Esophagus muscularis mucosa (tissue), 4 donors: ENCODE results near the gene FOXN3. TPM values are rescaled to one million over a fixed set of nuclear protein-coding genes. Genes with fewer than 3 reads are reported as not detected.

ENCODE experiments used
- DNase-seq: peaks from one replicate; pipeline ENCODE4 v3.0.0-alpha.2; 2017; ENCODE audit errors: extremely low spot score
- H3K27ac ChIP-seq, 4 donors: fragments of 200-600 bp; sonication (generic); replicated peaks in 1 of 4; 1 replicate in 3 of 4; 2 replicates in 1 of 4; pipeline ENCODE4 v1.5.1; 2016 to 2019; ENCODE audit warnings: mild to moderate bottlenecking in 1 of 4
- H3K27me3 ChIP-seq, 4 donors: fragments of 200-600 bp; sonication (generic); one replicate each; pipeline versions ENCODE4 v1.5.1 to v1.6.0; 2016 to 2019
- H3K36me3 ChIP-seq, 4 donors: fragments of 200-600 bp; sonication (generic); one replicate each; pipeline ENCODE4 v1.5.1; 2016 to 2019
- H3K4me1 ChIP-seq, 4 donors: fragments of 200-600 bp; sonication (generic); one replicate each; pipeline ENCODE4 v1.5.1; 2016 to 2019
- H3K4me3 ChIP-seq, 4 donors: fragments of 200-600 bp; sonication (generic); 1 replicate in 2 of 4; 2 replicates in 2 of 4; pipeline ENCODE4 v1.5.1; 2016 to 2019; ENCODE audit warnings: mild to moderate bottlenecking in 4 of 4, moderate library complexity in 1 of 4
- H3K9me3 ChIP-seq, 4 donors: fragments of 200-600 bp; sonication (generic); 1 replicate in 3 of 4; 2 replicates in 1 of 4; pipeline ENCODE4 v1.5.1; 2016 to 2019
- EP300 ChIP-seq: sonication (generic); formaldehyde crosslinking; IDR thresholded peaks from one replicate; pipeline ENCODE4 v1.6.1; 2017; ENCODE audit warnings: antibody characterized with exemption
- POLR2A ChIP-seq: fragments of 450-650 bp; IDR thresholded peaks from one replicate; pipeline ENCODE4 v1.6.1; 2017; ENCODE audit warnings: antibody characterized with exemption, moderate library complexity, mild to moderate bottlenecking, low read depth
- POLR2AphosphoS5 ChIP-seq, 2 donors: sonication (generic); formaldehyde crosslinking; IDR thresholded peaks; one replicate each; pipeline ENCODE4 v1.6.1; 2017; ENCODE audit warnings: antibody characterized with exemption in 2 of 2
- WGBS: methylation state at CpG from one replicate; pipeline ENCODE4 v1.1.5; 2018; 5-methylcytosine and 5-hydroxymethylcytosine counted together
- intact Hi-C: fragments of 100-400 bp; cut with DNase I; formaldehyde crosslinking; loops from one replicate; pipeline ENCODE4 v1.15.1; 2023
- total RNA-seq, 4 donors: library from RNA; depleted of rRNA; stranded (reverse); fragments of >200 nt; gene quantifications; one replicate each; pipeline versions ENCODE4 v1.1.0 to v1.2.1, GENCODE V29; 2016
- TF ChIP-seq, protein P1 (sequence below), 3 experiments: fragments of 200-600 bp in 2 of 3; fragments of 450-650 bp in 1 of 3; sonication (generic) in 2 of 3; IDR thresholded peaks; one replicate each; pipeline ENCODE4 v1.5.1; 2017 to 2019; ENCODE audit warnings: antibody characterized with exemption in 3 of 3, mild to moderate bottlenecking in 2 of 3, moderate library complexity in 1 of 3

FOXN3 gene
- total RNA-seq, 4 donors from 2014 or later, result 114 to 180 (median 145) TPM

DNA sequence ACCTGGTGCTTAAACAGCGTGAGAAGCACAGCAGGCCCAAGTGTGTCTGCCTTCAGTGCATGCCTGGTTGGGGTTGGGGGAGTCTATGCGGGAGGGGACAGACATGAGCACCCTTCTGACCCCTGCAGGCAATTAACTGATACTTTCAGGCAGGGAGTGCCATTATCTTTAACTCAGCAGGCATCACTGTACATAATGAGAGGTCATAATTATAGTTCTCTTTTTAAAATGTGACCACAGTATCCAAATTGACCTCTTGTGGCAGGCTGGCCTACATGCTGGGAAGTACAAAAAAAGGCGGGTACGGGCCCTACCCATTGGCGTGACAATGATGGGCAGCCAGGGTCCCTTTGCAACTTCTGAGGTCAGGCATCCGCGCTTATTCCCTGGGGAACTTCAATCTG, 209.1 kb downstream of the FOXN3 start:
- no peak overlapping the region for H3K27ac ChIP-seq
- no peaks in the 10 kb centered on the region for H3K36me3 ChIP-seq
- H3K27me3 ChIP-seq, result no peaks in the 10 kb centered on the region
- DNase-seq, result no peak
- TF ChIP-seq POLR2AphosphoS5 (IDR thresholded peaks at IDR 0.05) (no peak), POLR2A (no peak), EP300 (no peak)
- TF ChIP-seq, protein P1, sequence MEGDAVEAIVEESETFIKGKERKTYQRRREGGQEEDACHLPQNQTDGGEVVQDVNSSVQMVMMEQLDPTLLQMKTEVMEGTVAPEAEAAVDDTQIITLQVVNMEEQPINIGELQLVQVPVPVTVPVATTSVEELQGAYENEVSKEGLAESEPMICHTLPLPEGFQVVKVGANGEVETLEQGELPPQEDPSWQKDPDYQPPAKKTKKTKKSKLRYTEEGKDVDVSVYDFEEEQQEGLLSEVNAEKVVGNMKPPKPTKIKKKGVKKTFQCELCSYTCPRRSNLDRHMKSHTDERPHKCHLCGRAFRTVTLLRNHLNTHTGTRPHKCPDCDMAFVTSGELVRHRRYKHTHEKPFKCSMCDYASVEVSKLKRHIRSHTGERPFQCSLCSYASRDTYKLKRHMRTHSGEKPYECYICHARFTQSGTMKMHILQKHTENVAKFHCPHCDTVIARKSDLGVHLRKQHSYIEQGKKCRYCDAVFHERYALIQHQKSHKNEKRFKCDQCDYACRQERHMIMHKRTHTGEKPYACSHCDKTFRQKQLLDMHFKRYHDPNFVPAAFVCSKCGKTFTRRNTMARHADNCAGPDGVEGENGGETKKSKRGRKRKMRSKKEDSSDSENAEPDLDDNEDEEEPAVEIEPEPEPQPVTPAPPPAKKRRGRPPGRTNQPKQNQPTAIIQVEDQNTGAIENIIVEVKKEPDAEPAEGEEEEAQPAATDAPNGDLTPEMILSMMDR (IDR thresholded peaks at IDR 0.05), result no peak
- H3K4me3 ChIP-seq, result no peak overlapping the region
- intact Hi-C loops, result no loop called here
- WGBS, result 83% methylated on average over 6 of the region's 7 CpGs
- H3K9me3 ChIP-seq, result no peaks in the 10 kb centered on the region
- peaks cover 9 to 25% (median 21%) of the 10 kb centered on the region in 4 donors for H3K4me1 ChIP-seq

- 94% methylated on average over 17 of the region's 17 CpGs for WGBS
- no peak for TF ChIP-seq POLR2AphosphoS5 (IDR thresholded peaks at IDR 0.05)
- no peak for TF ChIP-seq EP300
- no peak for TF ChIP-seq POLR2A
- TF ChIP-seq, protein P1 (IDR thresholded peaks at IDR 0.05), result no peak
- Histone ChIP-seq H3K27me3 (no peaks in the 10 kb centered on the region), H3K27ac (no peak overlapping the region), H3K36me3 (no peaks in the 10 kb centered on the region), H3K9me3 (no peaks in the 10 kb centered on the region), H3K4me3 (no peak overlapping the region), H3K4me1 (peaks cover 9 to 24% (median 12%) of the 10 kb centered on the region in 4 donors)
- no peak for DNase-seq
- intact Hi-C loops, result no loop called here
Observed at GRCh38 chr14:89206389-89207031, 210.5 kb downstream of the FOXN3 start.

- Histone ChIP-seq H3K4me3 (no peak overlapping the region), H3K27me3 (no peaks in the 10 kb centered on the region), H3K27ac (no peak overlapping the region), H3K4me1 (peaks cover 9 to 25% (median 12%) of the 10 kb centered on the region in 4 donors), H3K9me3 (no peaks in the 10 kb centered on the region), H3K36me3 (no peaks in the 10 kb centered on the region)
- 81% methylated on average over 6 of the region's 18 CpGs for WGBS
- TF ChIP-seq, protein P1 (IDR thresholded peaks at IDR 0.05), result no peak
- TF ChIP-seq POLR2A (no peak), POLR2AphosphoS5 (IDR thresholded peaks at IDR 0.05) (no peak), EP300 (no peak)
- no peak for DNase-seq
- intact Hi-C loops, result no loop called here
Observed at GRCh38 chr14:89205137-89205740, 211.8 kb downstream of the FOXN3 start.

DNA sequence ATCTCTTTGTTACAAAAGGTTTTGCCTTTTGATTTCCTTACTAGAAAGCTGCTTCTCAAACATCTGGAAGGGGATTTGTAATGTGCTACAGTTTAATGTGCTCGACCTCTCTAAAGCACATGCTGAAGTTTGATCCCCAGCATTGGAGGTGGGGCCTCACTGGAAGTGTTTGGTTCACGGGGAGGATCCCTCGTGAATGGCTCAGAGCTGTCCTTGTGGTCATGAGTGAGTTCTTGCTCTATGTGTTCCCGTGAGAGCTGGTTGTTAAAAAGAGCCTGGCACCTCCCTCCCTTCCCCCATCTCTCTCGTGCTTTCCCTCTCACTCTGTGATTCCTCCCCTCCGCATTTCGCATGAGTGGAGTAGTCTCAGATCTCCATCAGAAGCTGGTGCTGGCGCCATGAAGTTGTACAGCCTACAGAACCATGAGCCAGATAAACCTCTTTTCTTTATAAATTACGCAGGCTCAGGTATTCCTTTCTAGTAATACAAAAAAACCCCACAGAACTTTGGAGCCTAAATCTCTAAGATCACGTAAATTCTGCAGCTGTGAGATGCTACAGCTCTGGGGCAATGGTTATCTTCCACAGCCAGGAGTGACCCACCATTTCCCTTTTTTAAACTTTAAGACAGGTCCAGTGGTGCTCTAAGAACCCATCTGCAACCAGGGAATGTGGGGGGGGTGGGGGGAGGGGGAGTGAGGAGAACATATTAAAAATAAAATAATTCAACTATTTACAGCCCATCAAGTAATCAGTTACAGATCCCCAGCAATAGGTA, 214.4 kb downstream of the FOXN3 start:
- DNase-seq, result no peak
- TF ChIP-seq, protein P1 (IDR thresholded peaks at IDR 0.05), result no peak
- no peak for TF ChIP-seq EP300
- TF ChIP-seq POLR2AphosphoS5 (IDR thresholded peaks at IDR 0.05), result no peak
- no peak for TF ChIP-seq POLR2A
- intact Hi-C loops, result no loop called here
- 84% methylated on average over 10 of the region's 10 CpGs for WGBS
- Histone ChIP-seq H3K4me1 (peaks cover 9 to 16% (median 12%) of the 10 kb centered on the region in 4 donors), H3K27me3 (no peaks in the 10 kb centered on the region), H3K36me3 (peaks cover 0 to under 1% (median 0%) of the 10 kb centered on the region in 4 donors), H3K27ac (no peak overlapping the region), H3K9me3 (no peaks in the 10 kb centered on the region), H3K4me3 (no peak overlapping the region)
